Measurements from ENCODE around the gene OR6B2.

Gene OR6B2

DNA sequence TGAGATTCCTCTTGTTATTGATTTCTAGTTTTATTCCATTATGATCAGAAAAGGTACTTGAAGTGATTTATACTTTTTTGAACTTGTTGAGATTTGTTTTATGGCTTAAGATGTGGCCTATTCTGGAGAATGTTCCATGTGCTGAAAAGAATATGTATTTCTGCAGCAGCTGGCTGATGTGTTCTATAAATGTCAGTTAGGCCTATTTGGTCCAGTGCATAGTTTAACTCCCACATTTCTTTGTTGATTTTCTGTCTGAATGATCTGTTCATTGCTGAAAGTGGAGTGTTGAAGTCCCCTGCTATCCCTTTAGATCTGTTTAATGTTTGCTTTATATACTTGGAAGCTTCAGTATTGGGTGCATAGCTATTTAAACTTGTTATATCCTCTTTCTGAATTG, 7.1 kb upstream of the OR6B2 start:
- no peak for DNase-seq

DNA sequence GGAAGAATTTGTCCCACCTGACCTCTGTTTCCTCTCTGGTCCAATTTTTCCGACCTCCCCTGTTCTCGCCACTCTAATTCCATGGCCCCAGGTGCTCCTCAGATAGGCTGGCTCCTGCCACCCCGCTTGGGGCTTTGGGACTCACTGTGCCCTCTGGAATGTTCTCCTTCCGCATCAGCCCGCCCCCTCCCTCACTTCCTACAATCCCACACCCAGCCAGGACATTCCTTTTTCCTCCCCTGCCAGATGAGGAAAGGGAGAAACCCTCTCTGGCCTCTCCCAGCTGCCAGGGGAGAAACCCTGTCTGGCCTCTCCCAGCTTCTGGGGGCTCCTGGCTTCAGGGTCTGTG, 3.1 kb upstream of the OR6B2 start:
- DNase-seq, result no peak

DNA sequence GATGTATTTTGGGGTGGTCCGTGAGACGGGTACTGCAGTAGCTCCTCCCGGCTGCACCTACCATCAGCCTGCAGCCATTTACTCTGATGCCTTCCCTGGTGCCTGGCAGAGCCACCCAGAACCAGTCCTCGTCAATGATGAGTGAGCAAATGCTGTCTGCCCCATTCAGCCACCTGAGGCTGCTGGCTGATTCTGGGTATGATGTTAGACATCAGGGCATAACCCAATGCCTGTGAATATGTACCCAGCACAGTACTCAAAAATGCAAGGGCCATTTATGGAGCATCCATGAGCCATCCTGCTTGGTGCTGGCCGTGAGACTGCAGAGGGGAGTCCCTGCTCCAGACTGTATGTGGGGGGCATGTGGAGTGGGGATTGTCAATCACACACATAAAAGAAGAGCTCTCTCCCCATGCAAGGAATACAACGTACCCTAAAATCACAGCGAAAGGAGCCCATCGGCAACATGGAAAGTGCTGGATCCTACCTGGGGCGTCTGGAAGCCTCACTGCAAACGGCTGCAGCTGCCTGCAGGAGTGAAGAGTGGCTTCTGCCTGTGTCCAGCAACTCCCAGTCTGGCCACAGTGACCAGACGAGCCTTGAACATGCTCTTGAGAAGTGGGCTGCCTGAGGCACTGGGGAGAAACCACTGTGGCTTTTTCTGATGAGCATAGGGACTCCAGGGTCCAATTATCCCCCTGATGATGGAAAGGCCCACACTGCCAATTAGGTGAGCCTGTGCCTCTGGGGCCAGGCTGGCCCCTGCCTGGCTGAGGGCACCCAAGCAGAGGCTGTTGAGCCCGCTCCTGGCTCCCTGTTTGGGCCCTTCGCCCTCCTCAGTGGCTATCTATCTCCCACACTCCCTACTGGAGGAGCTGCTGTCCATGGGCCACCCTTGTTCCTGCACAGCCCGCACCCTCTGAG, 2.4 kb upstream of the OR6B2 start:
- no peak for DNase-seq

DNA sequence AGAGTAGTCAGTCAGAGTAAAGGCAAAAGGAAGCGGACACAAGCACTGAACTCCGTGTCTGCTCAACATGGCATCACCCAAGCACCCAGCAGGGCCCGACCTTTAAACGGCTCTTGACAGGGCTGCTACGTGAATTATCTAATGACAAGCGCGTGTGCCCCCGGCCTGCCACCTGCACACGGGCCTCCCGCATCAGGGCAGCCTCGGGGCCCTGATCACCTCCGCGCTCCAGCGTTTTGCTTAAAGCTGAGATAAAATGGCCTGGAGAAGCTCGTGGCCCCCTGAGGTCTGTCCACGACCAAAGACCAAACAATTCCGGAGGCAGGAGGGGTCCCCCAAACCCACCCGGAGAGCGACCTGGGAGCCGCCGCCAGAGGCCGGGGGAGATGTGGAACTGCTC, 5.5 kb downstream of the OR6B2 start:
- DNase-seq, result peak; percentile 32

DNA sequence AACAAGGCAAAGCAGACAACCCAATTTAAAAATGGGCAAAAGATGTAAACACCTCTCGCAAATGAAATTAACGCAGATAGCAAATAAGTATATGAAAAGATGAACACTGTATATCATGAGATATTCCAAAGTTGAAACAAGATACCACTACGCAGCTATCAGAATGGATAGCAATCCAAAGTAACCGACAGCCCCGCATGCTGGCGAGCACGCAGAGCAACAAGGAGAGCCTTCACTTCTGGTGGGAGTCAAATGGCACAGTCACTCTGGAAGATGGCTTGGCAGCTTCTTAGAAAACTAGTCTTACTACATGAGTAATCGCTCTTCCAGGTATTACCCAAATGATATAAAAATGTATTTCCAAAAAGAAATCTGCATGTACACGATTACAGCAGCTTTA, 6.4 kb downstream of the OR6B2 start:
- no peak for DNase-seq

DNA sequence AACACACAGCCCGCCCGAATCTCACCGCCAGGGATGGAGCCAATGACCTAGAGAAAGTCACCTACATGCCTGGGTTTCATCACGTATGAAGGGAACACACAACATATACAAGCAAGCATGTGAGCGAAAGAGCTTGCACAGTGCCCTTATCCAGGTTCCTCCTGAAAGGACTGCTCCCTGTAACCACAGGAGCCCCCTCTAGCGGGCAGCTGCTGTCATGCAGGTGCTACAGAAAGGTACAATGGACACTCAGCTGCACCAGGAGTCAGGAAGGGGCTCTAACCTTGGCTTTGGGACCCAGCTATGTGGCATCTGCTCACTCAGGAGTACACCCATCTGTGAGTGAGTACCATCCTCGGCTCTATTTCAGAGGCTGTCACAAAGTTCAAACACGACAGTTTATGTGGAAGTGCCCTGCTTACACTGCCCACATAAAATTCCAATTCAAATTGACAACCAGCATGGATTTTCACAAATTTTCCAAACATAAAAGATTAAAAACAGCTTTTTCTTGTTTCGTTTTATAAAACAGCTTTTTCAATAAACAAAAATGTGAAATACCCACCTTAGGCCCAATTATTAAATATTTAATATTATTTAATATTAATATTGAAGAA, 8.6 kb downstream of the OR6B2 start:
- peak; percentile 74 for DNase-seq

DNA sequence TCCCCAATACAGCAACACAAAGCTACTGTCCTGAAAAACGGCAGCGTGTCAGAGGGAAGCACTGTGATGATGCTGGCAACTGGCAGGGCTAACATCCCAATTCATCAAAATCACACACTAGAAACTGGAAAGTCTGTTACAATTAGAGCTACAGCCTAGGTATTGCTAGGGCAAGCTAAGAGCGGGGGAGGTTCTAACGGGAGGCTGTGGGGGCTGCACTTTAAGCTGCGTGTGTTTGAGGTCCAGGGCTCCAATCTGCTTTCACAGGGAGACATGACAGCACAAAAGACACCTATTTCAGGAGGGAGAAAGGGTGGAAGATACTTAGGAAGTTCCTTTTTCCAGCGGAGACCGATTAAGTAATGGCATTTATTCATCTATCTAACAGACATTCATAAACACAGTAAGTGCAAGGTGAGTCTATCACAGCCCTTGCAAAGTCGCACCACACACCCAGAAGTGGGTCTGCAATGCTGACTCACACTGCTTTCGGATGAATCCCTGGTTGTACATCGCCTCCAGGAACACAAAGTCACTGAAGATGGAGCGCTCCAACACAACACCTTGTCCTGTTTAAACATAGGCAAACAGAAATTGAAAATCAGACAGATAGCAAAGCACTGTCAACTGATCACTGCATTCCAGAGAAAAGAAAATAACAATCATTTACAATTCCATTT, 12.0 kb downstream of the OR6B2 start:
- no peak for DNase-seq

DNA sequence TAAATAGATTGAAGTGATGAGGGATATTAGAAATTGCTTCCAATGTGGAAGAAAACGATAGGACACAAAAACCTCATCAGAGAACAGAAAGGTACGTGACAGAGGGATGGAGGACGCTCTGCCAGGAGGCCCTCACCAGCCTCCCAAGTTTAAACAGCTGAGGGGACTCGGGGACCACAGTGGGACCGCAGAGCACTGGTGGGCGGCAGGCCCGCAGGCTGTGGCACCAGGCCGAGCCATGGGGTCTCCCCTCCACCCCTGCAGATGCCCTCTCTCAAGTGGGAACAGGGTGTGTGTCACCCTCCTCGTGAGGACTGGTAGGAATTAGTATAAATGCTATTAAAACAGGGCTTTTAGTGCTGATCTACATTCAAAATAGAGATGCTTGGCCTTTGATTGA, 15.9 kb downstream of the OR6B2 start:
- DNase-seq, result no peak

DNA sequence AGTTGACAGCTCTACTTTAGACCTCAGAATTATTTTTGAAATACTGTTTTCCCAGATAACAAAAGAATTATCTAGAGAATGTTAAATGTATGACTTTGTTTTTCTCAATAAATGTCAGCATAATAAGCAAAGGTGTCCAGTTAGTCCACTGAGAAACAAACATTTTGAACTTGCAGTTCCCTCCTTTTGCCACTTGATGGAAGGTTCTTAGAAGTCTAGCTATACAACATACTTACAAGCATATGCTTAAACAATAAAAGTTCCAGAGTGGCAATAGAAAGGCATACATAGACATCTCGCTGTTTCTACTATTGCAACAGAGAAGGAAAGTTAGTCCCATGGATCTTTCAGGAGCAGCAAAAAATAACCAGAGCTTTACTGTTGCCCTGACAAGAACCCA, 16.9 kb downstream of the OR6B2 start:
- DNase-seq, result no peak

DNA sequence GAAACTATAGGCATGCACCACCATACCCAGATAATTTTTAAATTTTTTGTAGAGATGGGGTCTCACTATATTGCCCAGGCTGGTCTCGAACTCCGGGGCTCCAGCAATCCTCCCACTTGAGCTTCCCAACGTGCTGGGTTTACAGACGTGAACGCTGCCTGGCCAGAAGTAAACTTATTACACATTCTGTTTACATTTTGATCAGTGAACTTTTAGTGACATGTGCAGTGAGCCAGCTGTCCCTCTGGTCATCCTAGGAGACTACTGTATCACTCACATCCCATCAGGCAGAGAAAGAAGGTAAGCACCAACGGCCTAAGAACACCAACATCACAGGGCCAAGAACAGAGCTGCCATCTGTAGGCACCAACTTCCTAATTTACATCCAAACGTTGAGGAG, 27.2 kb downstream of the OR6B2 start:
- DNase-seq, result no peak

DNA sequence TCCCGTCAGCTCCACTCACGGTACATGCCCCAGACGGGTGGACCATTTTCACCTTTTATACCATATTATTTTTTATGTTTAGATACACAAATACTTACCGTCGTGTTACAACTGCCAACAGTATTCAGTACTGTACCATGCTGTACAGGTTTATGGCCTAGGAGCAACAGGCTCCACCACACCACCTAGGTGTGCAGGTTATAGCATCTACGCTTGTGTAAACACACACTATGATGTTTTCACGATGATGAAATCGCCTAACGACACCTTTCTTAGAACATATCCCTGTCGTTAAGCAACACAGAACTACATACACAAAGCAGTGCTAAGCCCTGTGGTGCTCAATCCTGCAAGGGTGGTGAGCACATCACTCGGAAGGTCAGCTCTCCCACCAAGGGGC, 29.6 kb downstream of the OR6B2 start:
- no peak for DNase-seq

DNA sequence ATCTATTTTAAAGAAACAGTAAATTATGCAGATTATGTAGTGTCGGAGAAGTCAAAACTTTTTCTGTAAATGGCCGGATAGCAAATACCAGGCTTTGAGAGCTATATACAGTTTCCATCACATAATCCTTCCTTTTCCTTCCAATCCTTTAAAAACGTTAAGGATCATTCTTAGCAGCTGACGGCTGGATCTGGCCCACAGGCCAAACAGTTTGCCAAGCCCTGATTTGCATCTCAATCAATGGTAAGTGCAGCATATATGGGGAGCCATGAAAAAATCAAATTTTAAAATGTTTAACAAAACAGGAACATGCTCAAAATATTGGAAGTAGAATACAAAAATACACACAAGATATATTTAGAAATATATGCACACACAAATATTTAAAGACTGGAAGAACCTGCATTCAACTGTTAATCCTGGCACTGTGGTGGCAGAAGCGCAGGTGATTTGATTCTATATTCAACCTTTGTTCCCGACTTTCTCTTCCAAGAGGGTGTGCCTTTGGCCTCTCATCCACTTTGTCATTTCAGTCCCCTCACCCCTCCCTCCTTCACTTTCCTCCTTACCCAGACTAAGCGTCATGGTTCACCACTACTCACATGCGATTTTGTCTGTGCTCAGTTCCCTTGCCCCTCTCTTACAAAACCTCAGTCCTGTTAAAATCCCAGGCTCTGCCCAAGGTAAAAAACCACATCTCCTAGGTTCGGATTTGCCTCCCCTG, 32.4 kb downstream of the OR6B2 start:
- no peak for DNase-seq

DNA sequence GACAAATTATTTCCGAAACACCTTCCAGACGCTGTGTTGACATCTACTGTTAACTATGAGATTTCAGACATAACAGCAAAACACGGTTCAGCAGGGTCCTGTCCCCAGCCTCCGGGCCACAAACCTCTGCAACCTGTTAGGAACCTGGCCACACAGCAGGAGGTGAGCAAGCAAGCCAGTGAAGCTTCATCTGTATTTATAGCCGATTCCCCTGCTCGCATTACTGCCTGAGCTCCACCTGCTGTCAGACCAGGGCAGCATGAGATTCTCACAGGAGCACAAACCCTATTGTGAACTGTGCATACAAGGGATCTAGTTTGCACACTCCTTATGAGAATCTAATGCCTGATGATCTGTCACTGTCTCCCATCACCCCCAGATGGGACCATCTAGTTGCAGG, 36.1 kb downstream of the OR6B2 start:
- no peak for DNase-seq

DNA sequence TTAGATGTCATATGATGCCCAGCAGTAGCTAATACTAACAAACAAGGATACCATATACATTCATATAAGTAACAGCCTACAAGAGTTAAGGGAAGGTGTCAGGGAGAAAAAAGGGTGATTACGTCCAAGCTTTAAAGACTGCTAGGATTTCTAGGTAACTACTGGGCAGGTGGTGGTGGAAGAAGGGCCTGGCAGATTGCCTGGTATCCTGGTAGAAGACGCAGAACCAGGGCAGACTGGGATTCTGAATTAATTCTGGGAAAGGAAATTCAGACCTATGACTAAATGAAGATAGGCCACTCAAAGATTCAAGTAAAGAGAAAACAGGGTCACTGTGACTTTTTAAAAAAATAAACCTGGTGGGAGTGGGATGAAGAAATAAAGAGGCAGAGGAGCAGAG, 36.9 kb downstream of the OR6B2 start:
- no peak for DNase-seq

DNA sequence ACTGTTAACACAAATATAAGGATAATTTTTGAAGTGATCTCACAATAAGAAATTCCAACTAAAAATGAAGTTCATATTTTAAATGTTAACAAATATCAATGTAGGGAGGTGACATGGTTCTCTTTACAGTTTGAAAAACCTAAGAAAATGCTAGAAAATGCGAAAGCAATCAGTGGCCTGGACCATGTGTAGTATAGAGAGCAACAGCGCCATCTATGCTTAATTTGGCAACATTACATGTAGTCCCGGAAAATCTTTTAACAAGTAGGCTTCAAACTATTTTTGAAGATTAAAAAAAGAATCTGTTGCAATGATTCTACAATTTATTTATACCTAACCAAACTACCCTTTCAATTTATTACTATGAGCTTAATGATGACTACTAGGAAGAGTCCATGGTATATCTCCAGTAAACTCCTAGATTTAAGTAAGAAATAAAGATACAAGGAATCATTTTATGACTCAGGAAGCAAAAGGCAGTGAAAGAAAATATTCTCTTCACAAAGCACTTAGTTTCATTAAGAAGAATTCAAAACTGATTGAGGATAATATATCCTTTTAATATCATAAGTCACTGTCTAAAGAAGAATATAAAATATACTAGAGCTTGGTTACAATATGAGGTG, 38.4 kb downstream of the OR6B2 start:
- no peak for DNase-seq

DNA sequence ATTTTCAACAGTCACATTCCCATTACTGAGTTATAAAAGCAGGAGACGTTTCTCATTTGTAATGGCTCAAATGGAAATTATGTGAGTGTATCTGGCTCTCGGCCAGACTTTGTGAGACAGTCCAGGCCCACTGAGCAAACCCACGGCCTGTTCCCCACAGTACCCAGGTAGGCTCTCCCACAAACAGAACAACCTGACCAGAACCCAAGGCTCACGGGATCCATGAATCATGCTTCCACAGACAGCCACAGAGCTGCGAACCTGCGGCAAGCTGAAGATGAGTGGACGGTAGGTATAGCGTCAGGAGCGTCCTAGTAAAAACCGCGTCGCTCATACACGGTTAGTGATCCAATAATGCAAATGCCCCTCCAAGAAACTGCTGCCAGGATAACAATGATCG, 39.3 kb downstream of the OR6B2 start:
- no peak for DNase-seq

DNA sequence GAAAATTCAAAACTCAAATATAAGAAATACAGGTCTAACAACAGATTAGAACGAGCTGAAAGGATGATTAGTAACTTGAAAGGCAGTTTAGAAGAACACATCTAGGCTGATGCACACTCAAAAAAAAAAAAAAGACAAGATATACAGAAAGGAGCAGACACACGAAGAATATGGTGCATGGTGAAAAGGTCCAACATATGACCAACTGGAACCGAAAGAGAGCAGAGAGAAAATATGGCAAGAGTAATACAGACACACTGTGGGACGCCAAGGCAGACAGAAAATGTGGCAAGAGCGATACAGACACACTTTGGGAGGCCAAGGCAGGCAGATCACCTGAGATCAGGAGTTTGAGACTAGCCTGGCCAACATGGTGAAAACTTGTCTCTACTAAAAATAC, 44.9 kb downstream of the OR6B2 start:
- no peak for DNase-seq

DNA sequence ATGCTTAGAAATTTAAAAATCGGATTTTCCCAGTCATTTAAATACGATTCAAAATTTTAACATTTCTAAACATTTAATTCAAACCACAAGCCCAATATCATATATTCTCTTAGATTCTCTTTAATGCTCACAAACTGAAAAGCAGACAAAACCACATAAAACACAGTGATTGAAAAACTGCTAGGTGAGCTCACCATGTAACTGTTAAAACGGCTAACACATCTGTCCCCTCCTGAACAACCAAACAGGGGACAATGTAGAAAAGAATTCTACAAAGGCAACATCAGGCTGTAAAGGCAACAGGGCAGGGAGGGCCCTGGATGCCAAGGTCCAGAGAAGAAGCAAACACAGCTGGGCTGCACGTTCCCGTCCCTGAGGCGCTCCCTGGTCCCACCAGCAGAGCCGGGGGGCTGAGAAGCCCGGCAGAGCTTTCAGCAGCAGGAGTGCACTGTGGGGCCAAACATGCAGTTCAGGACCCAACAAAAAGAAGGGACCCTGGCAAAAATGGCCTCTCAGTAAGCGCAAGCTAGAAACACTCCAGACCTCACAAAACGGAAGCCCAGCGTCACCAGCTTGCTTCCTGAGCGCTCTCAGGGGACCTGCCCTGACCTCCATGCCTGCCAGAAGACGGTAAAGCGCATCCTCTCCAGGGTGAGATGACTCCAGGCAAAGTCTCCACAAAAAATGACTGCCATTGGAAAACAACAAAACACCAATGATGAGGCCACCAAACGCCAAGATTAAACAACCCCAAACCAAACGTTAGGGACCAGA, 45.6 kb downstream of the OR6B2 start:
- no peak for DNase-seq

DNA sequence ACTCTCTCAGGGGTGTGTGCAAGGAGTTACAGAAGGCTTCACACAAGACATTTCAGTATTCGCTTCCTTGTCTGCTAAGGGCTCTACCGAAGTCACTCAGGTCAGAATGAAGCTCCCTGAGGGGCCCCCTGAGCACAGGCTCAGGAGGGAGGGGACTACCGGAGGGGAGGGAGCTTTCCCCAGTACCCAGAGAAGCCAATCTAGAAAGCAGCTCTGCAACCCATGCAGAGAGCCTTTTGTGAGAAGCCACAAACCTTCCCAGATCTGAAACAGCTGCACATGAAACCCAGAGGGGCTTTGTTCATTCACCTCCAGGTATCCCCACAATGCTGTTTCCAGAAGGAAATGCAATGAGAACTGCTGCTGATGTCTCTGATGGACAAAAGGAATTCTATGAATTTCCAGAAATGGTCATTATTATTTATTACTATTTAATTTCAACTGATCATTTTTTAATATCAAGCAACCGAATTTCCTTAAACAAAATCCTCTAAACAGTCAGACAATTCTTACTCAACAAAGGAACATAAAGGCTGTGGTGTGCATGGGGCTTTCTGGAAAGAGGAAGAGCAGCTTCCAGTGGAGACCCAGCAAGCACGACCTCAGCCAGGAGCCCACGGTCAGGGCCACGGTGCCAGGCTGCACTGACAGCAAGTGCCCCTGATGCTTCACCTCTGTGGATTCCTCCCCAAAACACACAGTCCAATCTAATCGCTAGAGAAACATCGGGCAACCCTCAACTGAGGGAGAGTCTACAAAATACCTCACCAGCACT, 47.0 kb downstream of the OR6B2 start:
- no peak for DNase-seq
